HG03442 (cell line): Measurements from ENCODE around the gene ANKS4B.
"Not testable (repeated sequence)": the region's sequence is repeated elsewhere in the genome, so short reads cannot be mapped to it uniquely, and the experiment has no call there.

Source experiments
- ATAC-seq: cut with Tn5 transposase; IDR thresholded peaks from one replicate; pipeline ENCODE4 v1.9.1; 2021; ENCODE audit warnings: mild to moderate bottlenecking, moderate library complexity; ENCODE audit not compliant: unreplicated experiment

ANKS4B gene

DNA sequence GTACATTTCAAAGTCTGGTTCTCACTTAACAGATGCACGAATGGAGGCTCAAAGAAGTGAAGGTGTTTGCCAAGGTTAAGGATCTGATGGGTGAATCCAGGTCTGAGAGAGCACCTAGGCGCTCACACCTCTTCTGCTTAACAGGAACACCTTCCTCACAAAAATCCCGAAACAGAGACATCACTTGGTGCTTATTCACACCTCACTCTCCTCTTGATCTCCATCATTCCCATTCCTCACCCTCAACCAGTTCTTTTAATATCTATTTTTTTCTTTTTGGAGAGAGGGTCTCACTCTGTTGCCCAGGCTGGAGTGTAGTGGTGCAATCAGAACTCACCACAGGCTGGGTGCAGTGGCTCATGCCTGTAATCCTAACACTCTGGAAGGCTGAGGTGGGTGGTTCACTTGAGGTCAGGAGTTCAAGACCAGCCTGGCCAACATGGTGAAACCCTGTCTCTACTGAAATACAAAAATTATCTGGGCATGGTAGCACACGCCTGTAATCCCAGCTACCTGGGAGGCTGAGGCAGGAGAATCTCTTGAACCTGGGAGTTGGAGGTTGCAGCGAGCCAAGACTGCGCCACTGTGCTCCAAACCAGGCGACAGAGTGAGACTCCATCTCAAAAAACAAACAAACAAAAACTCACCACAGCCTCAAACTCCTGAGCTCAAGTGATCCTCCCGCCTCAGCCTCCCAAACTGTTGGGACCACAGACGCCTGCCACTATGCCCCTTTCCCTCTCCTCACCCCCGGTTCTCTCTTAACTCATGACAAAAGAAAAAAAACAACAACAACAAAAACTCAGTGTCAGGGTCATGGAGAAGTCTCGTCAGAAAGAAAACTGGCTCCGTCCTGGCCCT, 29.5 kb downstream of the ANKS4B start:
- ATAC-seq = no peak

DNA sequence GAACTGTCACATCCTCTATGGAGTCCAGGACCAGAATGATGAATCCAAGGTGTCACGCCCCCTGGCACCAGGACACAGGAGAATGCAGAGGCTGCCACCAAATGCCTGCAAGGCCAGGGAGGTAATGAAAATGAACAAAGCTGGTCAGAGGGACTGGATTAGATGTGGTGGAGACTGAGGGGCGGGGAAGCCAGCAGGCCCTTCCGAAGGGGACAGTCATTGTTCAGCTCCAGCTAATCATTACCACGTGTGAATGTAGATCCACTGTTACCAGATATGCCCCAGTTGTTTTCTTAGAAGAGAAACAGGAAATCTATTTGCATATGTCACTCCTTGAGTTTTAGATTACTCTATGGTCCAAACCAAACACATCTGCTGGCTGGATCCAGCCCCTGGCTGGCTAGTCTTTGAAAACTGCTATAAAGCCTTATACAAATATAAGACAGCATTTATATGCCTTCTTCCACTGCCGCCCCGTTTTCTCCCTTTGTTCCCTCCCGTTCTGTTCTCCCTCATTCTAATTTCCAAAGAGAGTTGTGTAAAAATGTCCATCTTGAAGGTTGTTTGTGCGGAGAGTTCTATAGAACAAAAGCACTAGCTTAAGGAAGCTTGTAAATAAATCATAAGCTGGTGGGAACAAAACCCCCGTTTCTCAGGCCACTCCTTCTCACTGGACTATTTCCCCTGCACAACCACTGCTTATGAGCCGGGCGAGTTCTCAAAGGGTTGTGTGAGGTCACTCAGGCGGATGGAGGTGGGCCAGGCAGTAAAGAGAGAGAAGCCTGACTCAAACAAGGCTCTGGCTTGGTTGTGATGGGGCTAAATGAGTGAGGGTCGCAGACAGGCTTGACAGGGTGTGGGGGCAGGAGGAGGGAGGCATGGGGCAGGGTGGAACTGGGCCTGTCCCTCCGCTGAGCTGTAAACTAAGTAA, 30.4 kb downstream of the ANKS4B start:
- peak; percentile 58 for ATAC-seq

DNA sequence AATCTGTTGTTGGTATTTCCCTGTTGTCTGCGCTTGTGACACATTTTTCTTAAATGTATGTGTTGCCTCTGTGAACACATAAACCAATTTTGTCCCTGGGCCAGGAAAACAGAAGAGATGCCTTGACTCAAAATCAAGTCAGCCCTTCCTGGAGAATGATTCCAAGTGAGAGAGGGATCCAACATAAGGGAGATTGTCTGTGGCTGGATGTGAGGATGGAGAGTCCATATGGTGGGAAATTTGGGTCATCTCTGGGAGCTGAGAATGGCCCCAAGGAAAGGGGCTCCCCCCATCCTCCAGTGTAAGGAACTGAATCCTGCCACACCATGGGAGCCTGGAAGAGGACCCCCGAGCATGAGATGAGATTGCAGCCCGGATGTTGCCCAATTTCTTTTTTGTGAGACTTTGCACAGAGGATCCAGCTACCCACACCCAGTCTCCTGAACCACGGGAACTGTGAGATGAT, 31.1 kb downstream of the ANKS4B start:
- no peak for ATAC-seq

DNA sequence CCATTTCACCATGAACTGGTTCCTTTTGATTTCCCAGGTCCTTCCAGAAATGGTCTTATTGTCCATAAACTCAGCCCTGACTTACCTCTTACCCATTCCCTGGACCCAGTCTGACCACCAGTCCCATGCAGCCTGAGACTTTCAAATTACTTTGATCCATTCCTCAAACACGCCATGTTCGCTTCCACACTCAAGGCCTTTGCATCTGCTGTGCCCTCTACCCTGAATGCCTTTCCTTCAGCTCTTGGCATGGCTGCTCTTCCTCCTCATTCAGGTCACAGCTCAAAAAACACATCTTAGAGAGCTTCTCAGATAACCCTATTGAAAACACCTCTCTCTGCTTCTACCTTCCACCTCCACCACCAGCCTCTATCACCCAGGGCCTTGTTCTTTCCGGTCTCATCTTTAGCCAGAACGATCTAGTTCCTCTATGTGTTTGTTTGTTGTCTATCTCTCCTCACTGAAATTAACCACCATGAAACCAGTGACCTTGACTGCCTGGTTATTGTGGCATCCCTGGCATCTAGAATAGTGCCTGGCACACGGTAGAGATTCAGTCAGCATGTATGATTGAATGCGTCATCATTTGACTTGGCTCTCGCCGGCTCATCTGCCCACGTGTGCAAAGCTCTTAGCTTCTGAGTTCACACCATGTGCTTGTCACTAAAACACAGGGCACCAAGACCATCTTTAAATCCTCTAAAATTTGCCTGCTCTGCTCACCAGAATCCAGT, 31.8 kb downstream of the ANKS4B start:
- ATAC-seq = no peak

DNA sequence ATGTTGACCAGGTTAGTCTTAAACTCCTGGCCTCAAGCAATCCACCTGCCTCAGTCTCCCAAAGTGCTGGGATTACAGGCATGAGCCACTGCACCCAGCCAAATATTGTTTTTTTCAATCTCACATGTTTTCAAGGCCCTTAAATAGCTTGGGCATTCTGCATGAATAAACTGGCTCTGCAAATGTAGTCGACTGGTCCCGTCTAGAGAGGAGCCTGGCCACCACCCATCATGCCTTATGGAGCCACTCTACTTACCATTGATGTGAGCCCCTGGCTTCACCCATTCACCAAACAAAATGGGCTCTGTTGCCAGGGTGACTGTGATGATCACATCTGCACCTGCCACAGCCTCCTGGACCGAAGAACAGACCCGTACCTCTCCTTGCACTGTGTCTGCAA, 33.8 kb downstream of the ANKS4B start:
- no peak for ATAC-seq

DNA sequence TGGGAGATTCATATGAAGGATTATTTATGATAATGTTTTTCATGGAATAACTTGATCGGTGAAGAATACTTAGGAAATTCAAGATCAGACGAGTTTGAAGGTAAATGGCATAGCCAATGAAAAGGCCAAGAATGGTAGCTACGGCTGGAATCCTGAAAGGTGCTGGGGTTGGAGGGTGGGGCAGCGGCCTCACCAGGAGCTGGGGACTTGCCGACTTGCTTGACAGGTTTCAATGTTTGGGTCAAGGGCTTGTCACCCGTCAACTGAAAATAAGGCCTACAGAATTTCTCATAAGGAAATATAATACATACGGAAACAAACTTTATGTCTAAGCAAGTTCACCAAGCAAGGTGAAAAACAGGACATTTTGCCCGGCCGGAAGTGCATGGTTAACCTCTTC, 34.7 kb downstream of the ANKS4B start:
- ATAC-seq = no peak

DNA sequence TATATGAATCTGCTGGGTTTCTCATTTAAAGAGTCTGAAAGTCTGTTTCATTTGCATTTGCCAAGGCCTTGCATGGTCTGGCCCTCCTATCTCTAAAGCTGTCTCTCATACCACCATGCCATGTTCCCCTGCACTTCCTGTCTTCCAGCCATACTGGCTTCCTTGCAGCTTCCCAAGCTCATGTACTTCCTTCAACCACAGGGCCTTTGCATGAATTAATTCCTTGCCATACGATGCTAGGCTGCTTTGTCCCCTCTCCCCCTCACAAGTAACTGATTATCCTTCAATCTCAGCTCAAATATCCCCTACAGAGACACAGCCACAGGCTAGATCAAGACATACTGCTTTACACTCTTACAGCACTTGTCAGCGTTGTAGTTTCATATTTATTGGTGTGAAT, 38.8 kb downstream of the ANKS4B start:
- ATAC-seq = no peak

DNA sequence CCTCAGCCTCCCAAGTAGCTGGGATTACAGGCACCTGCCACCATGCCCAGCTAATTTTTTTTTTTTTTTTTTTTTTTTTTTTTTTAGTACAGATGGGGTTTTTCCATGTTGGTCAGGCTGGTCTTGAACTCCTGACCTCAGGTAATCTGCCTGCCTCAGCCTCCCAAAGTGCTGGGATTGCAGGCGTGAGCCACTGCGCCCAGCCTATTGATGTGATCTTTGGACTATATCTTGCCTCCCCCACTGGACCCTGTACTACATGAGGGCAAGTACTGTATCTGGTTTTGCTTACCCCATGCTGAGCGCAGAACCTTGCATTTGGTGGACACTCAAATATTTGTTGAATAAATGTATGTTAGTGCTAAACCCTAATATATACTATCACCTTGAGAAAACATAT, 39.3 kb downstream of the ANKS4B start:
- ATAC-seq = not testable (repeated sequence)

DNA sequence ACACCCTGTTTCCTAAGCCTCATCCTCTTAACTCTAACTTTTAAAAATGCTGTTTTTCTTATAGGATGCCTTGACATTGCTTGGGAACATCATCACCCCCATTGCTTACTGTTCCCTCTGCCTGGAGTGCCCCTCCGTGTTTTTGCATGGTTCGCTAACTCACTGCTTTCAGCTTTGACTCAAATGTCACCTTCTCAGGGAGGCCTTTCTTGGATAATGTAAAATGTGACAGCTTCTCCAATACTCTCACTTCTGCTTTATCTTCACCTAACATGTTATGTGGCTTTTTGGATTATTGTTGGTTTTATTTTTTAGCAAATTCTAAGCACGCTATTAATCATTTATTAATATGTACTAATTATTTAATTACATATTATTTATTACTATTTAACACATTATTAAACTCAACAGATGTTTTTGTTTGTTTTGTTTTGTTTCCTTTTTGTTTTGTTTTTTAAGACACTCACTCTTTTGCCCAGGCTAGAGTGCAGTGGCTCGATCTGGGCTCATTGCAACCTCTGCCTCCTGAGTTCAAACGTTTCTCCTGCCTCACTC, 40.8 kb downstream of the ANKS4B start:
- no peak for ATAC-seq

DNA sequence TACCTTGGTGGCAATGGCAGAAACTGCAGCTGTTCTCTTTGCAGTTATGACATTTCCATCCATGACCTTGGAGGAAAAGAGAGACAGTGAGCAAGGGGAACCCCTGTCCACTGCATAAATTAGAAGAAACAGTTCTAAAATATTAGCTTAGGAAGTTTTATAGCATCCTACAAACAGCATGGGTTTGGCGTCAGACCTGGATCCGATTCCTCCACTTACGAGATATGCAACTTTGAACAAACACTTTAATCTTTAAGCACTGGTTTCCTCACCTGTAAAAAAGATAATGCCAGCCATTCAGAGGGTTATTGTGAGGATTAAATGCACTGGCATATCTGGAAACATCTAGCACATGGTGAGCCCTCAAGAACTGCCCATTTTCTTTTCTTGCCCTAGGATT, 42.0 kb downstream of the ANKS4B start:
- ATAC-seq = no peak

DNA sequence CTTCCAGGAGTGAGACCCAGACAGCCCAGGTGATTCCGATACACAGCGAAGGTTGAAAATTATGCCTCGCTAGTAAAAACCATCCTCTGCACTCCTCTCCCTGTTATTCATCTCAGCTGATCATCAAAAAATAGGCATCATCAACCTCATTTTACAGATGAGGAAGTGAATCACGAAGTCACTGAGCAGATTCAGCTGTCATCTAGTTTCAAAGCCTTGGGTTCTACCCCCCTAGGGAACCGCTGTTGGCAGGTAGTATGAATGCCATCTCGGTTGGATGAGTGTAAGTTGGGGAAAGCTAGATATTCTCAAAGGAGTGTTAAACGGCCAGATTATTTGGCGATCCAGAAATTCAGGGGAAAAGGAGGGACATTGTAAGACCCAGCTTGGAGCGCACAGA, 42.6 kb downstream of the ANKS4B start:
- ATAC-seq = no peak

DNA sequence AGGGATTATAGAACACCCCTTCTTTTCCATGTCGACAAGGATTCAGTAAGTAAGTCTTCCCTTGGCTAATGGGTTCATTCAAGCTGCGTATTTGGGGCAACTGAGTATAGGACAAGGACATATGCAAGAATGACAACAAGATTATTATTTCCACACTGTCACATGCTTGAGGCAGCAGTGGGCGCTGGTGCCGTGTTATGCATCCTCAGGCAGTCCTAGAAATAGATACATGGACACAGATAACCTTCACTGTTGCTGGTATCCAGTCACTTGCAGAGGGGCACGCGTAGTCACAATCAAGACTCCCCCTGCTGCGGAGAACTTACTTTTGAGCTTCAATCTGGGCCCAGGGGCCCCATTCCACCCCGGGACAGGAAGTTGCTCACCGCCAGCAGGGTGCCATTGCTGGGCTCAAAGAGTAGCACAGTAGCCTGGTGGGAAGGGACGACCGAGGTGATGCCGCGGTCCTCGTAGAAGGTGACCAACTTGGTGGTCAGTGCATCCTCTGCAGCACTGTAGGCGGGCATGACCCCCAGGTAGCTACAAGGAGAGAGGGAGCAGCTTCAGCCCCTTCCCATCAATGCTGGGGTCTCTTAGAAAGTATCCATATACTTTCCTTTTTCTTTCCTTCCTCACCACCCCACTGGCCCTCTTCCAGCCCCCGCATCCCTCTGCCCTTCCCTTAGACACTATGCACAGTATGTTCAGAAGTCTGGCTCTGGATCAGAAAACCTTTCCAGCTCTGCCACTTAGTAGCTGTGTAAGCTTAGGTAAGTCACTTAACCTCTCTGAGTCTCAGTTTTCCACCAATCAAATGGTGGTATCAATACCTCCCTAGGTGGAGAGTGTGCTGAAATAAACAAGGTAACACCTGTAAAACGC, 43.8 kb downstream of the ANKS4B start:
- ATAC-seq = no peak

DNA sequence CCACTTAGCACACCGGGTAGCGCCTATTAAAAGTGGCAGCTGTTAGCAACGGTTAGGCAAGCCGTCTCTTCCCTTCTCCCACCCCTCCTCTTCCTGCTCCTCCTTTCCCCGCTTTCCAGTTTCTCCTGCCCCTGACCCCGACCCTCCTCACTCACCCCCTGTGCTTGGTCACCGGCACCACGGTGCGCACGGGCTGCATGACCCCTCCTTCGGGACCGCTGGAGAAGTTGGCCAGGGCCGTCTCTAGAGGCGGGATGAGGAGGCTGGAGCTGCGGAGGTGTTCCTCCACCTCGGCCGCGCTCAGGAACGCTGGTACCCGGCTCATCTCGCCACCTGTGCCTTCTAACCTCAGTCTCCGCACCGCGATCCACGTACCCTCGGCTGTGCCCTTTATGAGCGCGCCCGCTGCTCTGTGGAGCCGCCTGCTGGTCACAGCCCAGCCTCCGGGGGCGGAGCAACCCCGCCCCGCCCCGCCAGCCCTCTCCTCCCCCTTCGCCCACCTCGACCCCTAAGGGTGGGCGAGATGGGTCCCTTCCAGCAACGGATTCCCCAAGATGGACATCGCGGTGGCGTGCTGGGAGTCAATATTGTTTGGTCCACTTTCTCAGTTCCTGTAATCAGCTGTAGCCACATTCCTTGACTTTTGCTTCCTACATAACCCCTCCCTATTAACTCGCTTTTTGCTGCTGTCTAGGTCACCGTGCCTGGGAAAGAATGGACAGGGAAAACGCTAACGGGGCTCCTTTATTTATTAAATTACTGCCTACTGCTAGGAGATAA, 44.6 kb downstream of the ANKS4B start, which contains the start of gene CRYM:
Gene CRYM (minus strand): TSS at position 364 of the 780 bp plus-strand sequence. CDS start 39 bp downstream, at position 325.
- no peak for ATAC-seq

DNA sequence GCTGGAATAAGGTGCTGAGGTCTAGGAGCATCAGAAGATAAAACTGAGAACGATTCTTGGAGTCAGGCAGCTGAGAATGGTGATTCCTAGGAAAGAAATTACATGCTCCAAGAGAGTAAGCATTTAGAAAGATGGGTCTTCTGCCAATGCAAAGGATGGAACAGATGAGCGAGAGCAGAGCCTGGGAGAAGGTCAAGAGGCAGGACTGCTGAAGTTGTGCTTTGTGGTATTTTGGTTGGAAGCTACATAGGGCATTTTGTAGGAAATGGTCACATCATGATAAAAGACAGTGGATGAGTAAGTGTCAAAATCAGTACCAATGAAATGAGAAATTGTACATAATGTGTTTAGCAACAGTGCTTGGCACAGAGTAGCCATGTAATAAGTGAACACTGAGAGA, 46.0 kb downstream of the ANKS4B start:
- no peak for ATAC-seq

DNA sequence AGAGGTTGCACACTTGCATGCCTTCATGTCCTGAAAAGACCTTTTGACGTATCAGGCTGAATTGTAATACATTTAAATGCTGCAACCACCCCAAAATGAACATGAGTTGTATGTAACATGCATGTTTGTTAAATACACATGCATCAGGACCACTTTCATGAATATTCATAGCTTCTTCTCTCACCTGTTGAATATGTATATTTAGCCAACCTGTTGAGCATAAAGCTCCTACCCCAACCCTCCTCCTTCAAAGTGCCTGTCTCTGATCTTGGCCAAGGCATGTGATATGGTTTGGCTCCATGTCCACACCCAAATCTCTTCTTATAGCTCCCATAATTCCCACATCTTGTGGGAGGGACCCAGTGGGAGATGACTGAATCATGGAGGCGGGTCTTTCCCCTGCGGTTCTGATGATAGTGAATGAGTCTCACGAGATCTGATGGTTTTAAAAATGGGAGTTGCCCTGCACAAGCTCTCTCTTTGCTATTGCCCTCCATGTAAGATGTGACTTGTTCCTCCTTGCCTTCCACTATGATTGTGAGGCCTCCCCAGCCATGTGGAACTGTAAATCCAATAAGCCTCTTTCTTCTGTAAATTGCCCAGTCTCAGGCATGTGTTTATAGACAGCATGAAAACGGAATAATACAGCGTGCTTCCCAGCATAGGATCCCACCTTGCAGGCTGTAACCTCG, 48.3 kb downstream of the ANKS4B start:
- no peak for ATAC-seq

DNA sequence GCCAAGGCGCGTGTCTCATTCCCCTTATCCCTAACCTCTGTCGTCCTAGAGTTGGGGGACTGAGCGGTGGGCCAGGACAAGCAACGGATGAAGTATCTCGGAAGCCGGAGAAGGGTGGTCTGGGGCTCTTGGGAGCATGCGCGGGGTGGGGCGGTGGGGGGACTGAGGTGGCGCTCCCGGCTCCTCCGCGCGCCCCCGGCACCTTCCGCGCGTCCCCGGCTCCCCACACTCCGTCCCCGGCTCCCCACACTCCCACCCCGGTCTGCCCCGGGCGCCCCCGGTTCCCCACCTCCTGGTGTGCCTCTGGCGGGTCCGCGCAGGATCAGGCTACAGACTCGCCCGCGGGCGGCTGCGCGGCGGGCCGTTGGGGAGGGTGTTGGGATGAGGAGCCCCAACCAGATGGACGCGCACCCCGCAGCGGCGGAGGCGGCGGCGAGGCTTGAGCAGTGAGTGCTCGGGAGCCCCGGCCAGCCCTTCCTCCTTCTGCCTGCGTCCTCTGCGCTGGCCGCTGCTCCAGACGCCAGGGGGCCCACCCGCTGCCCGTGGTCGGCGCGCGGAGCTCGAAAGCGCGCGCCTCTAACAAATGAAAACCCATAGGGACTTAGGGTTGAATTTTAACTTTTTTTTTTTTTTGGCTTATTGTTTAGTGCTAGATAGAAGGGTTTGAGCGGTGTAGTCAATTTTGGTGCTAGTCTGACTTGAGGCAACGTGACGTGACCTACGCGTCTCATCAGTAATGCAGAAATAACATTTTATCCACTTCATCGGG, 50.2 kb downstream of the ANKS4B start:
- ATAC-seq = no peak

DNA sequence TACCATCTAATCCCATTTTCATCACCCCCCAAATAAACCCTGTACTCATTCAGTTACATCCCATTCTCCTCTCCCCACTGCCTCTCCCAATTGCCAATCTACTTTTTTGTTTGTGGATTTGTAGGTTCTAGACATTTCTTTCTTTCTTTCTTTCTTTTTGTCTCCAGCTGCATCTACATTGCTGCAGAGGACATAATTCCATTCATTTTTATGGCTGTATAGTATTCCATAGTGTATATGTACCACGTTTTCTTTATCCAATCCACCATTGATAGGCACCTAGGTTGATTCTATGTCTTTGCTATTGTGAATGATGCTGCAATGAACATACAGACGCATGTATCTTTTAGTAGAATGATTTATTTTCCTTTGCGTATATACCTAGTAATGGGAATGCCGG, 50.9 kb downstream of the ANKS4B start:
- ATAC-seq = no peak

DNA sequence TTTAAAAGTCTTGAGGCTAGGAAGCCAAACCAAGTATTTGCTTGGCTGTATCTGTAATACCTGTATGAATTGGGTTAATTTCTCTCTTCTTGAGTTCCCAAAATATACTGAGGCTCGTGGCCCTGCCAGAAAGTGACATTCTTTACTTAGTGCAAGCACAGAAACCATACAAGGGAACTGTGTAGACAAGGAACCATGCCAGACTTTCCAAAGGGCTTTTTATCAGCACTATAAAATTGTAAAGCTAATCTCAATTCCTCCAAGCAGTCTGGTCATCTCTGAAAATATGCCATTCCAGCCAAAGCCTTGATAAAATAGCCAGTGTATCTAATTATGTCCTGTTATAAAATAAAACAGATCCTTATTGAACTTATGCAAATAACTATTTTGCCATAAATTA, 51.8 kb downstream of the ANKS4B start:
- no peak for ATAC-seq
